ENCODE data around the gene GPSM1.
"Not testable (repeated sequence)": the region's sequence is repeated elsewhere in the genome, so short reads cannot be mapped to it uniquely, and the experiment has no call there.

The GPSM1 gene

DNA sequence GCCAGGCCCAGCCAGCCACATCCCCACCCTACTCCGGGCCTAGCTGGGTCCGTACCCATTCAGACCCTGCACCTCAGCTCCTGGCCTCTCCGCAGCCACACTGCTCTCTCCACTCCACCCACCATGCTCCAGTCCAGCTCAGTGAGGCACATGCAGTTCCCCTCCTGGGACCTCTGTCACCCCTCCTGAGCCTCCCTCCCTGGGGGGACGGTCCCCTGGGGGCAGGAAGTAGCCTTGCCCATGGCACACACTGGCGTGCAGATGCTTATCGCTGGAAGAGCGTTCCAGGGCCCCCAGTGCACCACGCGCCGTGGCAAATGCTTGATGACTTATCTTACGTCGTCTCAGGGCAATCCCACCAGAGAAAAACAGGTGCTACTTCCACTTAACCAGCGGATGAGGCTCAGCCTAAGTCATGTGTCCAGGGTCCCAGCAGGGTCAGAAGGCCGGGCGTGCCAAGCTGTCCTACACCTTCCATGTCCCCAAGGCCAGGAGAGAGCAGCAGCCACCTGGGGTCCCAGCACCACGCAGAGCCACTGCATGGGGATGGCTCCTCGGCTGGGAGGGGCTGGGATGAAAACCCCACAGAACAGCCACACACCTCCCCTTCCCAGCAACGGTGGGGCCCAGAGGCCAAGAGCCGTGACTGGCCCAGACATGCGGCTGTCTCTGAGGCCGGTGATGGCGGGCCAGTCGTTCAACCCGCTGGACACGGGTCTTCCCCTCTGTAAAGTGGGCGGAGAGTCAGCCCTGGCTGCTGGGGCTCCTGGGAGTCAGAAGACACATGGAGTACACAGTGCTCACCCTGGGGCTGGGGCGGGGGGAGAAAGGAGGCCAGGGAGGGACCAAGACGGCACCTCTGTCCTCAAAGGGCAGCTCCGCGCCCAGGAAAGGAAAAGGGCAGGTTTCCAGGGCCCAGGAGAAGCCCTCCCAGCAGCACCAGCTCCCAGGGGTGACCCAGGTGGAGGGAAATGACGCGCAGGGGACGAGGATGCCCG lies 20.8 kb upstream of the GPSM1 start:
- DNase-seq, result no peak

DNA sequence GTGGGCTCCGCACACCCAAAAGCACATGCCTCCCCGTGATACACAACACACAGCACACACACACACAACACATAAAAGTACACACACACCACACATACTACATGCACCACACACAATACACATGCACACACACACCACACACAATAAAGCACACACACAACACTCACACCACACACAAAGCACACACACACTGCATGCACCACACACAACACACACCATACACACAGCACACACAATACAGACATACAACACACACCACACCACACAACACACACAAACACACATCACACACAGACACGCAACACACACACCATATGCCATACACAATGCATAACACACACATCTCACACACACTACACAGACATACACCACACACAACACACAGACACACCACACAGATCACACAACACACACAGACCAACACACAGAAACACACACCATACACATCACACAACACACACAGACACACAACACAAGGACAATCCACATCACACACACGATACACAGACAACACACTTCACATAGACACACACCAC lies 20.1 kb upstream of the GPSM1 start:
- DNase-seq, result no peak

DNA sequence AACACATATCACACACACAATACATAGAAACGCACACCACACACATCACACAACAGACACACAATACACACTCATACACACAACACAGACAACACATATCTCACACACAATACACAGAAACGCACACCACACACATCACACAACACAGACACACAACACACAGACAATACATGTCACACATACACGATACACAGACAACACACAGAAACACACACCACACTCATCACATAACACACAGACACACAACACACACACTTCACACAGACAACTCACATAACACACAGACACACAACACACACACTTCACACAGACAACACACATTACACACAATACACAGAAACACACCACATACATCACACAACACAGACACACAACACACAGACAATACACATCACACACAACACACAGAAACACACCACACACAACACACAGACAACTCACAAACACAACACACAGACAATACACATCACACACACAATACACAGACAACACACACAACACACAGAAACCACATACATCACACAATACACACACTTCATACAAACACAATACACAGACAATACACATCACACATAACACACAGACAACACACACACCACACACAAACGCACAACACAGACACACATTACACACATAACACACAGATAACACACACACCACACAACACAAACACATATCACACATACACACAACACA lies 19.2 kb upstream of the GPSM1 start:
- no peak for DNase-seq

DNA sequence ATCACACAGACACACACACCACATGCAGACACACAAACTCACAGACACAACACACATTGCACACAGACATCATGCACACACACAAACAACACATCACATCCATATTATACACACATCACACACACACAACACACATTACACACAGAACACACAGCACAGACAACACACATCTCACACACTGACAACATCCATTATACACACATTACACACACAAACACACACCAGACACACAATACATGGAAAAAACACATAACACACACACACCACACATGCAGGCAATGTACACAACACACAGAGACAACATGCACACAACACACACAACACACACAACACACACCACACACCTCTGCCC lies 18.7 kb upstream of the GPSM1 start:
- DNase-seq, result no peak

DNA sequence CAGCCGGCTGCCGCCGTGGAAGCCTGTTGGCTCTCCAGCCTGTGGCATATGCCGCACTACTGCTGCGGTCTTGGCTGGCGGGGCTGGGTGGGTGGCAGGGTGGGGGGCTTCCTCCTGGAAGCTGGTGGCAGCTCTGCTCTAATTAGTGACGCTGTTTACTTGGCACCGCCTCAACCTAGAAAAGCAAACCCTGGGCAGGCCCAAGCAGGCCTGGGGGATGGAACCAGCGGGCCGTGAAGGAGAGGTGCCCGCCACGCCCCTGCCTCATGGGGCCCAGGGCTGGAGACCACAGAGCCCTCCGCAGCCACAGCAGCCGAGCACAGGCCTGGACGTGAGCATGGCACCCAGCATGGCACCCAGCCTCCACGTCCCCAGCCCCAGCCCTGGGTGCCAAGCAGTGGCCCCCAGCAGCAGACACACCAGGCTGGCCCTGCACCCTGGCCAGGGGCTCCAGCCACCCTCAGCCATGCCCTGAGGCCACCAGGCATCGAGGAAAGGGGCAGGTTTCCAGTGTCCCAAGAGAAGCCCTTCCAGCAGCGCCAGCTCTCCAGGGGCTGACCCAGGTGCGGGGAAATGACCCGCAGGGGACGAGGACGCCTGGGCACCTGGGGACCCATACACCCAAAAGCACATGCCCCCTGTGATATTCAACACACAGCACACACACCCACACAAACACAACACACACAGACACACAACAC lies 18.1 kb upstream of the GPSM1 start:
- DNase-seq, result no peak

DNA sequence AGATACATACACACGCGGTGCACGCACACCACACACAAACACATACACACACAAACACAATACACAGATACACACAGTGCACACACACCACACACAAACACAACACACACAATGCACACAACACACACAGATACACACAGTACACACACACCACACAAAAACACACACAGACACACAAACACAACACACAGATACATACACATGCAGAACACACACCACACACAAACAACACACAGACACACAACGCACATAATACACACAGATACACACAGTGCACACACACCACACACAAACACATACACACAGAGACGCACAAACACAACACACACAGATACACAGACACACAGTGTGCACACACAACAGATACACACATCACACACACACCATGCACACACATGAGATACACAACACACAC lies 17.5 kb upstream of the GPSM1 start:
- no peak for DNase-seq

DNA sequence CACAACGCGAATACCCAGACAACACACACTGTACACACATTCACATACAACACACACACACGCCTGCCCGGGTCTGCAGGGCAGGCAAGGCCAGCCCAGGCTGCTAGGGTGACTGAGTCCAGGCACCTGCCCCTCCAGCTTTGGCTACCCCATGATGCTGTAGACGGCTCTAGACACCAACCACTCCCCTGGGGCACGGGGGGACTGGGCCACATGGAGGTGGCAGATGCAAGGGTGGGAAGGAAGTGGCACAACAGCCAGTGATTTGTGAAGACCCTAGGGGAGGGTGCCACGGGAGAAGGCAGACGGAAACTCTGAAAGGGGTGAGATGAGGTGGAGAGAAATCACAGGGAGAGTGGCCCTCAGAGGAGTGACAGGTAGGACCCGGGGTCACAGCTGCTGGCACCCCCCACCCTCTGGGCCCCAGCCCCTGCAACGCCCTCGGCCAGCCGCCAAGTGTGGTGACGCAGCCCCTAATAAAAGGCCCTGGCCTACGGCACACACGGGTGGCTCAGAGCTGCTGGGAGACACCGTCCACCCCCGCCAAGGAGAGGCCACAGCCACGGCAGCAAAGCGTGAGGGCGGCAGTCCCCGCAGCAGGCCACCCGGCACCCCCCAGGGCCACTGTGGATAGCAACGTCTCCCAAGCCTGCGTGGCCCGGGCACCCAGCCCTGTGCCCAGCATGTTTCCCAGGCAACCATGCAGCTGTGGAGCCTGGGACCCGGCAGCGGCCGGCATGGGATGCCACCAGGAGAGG lies 16.9 kb upstream of the GPSM1 start:
- no peak for DNase-seq

DNA sequence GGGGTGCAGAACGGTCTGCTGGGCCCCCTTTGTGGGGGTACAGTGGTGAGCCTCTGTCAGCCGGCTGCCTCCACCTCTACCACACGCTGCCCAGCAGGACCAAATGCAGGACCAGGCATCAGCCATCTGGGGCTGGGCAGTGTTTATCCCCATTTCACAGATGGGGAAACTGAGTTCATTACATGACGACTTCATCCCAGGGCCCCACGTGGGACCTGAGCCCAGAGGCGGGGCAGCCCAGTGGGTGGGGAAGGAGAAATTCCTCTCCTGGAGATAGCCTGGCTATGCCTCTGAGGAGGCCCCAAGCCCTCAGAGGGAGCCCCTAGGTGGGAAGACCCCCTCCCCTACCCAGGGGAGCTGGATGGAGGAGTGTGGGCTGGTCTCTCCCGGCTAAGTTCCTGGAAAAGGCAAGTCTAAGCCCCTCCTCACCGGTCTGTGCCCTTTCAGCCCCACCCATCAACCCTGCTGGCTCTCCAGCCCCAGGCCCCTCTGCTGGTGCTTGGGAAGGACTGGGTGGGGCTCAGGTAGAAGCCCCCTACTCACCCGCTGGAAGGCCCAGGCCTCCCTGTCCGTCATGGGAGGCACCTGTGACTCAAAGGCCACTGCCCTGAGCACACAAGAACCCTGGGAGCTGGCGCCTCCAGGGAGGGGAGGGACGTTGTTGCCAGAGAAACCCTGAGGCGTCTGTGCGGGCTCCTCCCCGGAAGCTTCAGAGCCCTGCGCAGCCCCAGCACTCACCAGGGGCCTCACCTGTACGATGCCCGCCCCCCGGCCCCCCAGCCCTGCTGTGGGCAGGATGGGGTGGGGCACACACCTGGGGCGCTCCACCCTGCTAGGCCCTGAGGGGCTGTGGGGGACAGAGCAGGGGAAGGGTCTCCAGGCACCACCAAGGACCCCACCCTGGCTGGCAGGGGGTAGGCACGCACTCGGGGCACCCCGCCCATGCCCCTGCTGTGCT lies 16.0 kb upstream of the GPSM1 start:
- no peak for DNase-seq

DNA sequence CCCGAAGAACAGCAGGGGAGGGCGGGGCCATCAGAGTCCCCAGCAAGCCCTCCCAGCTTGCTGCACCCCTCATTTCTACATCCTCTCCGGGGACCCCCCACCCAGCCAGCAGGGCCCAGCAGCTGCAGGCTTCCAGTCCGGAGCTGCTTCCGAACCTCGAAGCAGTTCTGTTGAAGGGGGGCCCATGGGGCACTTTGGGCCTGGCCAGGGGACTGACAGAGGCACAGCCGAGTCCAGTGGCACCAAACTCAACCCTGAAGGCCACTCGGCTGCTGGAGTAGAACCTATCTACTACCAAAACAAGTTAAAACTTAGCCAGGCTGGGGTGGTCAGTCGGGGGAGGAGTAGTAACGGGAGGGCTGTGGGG lies 15.3 kb upstream of the GPSM1 start:
- no peak for DNase-seq

DNA sequence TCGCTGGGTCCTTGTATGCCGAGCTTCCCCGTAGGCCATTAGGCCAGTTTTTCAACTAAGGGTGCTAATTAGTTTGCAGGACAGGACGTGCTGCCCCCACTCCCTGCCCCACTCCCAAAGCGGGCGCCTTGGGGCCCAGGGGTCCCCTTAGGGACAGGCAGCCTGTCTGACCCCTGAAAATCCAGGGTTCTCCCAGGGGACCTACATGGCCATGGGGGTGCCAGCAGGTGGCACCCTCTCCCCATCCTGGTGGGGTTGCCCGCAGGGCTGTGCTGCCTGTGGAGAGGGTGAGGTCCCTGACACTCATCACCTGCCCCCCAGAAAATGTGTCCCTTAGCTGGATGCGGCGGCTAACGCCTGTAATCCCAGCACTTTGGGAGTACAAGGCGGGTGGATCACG lies 14.9 kb upstream of the GPSM1 start:
- no peak for DNase-seq

DNA sequence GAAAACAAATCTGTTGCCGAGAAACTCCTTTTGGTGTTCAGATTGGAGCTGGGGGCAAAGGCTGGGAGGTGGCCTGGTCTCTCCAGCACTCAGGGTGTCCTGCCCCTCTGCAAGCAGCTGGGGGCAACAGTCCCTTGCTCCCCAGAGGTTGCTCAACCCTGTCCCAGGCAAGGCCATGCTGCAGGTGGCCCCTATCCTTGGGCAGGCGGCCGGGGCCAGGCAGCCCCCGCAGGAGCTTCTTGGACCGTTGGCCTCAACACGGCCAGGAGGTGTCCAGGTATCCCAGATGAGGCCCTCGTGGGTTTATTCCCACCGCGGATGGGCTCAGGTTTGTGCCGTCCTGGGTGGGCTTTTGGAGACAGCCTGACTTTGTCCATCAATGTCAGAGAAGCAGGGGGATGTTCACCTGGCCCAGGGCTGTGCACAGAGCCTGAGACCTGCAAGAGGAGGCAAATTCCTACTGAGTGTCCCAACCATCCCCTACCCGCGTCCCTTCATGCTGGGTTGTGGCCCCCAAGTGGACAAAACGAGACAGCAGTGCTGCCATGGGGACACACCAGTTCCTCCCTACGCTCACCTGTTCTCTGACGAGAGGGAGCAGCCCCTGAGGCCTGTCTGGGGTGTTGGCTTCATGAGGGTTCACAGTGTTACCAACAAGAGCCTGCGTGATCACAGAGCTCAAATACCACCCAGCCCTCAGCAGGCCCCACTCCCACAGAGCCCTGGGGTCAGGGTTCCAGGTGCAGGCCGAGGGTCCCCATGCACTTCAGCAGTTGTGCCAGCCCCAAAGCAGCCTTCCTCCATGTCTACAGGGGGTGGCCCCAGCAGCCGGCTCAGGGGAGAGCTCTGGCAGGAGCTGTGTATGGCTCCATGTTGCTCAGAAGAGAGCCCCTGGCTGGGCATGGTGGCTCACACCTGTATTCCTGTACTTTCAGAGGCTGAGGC lies 14.0 kb upstream of the GPSM1 start:
- no peak for DNase-seq

DNA sequence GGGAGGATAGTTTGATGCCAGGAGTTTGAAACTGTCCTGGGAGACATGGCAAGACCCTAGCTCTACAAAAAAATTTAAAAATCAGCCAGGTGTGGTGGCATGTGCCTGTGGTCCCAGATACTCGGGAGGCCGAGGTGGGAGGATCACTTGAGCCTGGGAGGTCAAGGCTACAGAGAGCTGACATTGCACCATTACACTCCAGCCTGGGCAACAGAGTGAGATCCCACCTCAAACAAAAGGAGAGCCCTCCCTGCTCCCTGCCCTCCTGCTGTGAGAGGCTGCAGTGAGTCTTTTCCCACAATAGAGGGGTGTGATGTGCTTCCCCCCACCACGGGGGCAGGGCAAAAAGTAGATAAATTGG lies 13.3 kb upstream of the GPSM1 start:
- DNase-seq, result no peak

DNA sequence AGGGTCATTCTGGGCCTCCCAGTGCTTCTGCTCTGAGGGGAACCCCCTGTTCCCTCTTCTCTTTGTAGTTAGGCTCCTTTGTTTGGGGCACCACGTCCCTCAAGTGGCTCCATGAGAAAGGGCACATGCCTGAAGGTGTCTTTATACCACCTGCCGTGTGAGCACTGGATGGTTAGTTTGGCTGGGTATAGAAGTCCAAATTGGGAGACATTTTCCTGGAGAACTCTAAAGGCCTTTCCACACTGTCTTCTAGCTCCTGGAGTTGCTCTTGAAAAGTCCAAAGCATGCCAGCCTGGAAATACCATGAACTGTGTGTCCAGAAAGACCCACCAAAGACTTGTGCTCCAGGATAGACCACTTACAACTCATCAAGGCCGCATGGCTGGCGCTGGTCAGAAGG lies 12.4 kb upstream of the GPSM1 start:
- DNase-seq, result no peak

DNA sequence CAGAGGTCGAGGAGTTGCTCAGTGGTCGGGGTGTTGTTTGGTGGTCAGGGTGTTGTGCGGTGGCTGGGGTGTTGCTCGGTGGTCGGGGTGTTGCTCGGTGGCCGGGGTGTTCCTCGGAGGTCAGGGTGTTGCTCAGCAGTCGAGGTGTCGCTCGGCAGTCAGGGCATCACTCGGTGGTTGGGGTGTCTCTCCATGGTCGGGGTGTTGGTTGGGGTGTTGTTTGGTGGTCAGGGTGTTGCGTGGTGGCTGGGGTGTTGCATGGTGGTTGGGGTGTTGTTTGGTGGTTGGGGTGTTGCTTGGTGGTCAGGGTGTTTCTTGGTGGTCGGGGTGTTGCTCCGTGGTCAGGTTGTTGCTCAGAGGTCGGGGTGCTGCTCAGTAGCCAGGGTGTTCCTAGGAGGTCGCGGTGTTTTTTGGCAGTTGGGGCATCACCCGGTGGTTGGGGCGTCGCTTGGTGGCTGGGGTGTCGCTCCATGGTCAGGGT lies 11.0 kb upstream of the GPSM1 start:
- no peak for DNase-seq

DNA sequence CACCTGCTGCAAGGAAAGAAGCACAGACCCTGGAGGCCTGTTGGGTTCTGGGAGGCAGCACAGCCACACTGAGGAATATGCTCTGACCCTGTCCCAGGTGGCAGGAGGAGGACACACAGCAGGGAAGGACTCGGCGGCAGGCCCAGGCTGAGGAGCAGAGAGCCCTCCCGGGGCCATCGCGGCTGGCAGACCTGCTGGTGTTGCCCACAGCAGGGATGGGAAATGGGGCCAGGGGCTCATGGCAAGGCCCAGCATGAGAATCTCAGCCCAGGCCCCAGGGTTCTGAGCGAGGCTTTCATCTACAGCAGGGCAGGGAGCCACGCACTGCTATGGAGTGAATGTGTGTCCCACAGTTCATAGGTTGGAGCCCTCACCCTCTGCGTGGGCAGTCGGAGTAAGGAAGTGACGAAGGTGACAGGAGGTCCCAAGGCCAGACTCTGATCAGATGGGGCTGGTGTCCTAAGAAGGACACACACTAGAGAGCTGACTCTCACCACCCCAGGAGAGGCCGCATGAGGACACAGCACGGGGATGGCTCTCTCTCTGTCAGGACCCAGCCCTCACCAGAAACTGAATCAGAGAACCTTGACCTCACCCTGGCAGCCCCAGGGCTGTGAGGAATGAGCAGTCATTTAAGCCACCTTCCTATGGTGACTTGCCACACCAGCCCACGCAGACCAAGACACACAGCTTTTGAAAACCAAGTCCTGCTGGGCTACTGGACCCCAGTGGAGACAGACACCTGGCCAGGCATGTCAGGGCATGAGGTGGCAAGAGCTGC lies 10.3 kb upstream of the GPSM1 start:
- no peak for DNase-seq

DNA sequence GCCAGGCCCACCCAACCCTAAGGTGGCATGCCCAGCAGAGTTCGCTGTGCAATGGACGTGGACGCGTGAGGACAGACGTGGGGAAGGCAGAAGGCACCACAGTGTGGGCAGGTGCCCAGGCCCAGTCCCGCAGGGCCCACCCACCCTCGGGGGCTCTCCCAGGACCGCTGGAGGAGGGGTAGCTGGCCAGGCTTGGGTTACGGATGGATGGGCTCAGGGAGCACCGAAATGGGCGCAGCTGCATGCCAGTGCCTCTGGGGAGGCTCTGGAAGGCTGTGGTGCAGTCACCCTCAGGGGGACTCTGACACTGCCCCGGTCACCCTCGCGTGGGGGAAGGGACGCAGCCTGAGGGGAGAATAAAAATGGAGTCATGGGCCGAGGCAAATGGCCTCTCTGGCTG lies 9.6 kb upstream of the GPSM1 start:
- DNase-seq, result no peak

DNA sequence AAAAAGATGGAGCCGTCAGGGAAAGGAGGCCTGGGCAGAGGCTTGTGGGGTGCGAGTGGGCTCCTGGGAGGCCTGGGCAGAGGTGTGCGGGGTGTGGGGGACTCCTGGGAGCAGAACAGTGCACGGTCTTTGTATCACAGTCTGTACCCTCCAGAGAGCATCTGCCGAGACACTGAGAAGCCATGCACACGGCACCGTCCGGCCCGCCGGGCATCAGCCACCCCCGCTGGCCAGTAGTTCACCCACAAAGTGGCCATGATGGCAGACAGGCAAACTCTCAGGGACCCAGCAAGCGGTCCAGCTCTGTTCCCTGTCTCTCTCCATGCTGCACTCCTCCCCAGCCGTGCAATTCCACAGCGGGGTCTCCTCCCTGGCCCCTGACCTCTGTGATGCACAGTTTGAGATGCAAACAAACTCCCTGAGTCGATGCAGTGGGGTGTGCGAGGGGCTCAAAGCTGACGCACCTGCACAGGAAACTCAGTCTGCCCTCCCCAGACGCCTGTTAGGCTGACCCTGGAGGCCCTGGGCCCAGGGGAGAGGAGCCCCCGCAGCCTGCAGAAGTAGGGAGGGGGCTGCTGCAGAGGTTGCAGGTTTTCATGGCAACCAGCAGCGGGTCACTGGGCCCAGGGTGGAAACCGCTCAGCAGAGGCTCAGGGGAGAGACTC lies 9.1 kb upstream of the GPSM1 start:
- DNase-seq, result no peak

DNA sequence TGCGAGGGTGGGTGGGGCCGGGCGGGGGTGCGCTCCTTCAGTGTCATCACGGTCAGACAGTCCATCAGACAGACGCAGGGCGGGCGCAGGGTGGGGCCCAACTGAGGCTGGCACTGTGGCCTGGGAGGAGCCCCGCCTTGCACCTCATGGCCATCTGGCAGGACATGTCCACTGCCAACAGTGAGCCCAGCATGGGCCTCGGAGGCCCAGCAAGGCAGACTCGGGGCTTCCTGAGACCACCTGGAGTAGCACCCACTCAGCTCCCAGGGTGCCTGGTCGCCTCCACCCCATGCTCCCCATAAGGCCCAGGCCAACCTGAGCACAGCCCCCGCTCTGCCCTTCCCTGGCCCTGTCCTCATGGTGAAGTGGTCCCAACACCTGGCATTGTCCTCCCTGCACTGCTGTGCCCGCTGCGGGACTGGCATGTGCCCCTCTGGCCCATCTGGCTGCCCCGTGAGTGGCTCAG lies 8.5 kb upstream of the GPSM1 start:
- DNase-seq, result no peak

DNA sequence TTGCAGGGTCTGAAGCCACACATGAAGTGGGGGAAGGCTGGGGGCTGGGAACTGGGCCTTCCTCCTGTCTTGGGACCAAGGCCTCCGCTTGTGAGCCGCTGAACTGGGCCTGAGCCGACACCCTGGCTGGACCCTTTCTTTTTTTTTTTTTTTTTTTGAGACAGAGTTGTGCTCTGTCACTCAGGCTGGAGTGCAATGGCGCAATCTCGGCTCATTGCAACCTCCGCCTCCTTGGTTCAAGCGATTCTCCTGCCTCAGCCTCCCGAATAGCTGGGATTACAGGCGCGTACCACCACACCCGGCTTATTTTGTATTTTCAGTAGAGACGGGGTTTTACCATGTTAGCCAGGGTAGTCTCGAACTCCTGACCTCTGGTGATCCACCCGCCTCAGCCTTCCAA lies 8.1 kb upstream of the GPSM1 start:
- DNase-seq, result not testable (repeated sequence)
